Mucosa of rectum (tissue), 2 donors: ENCODE measurements around the gene KREMEN1.

ENCODE experiments used
- H3K27ac ChIP-seq, 2 donors: one replicate each; pipeline ENCODE4 v1.7.0; 2013; ENCODE audit warnings: inconsistent platforms in 2 of 2, low read depth in 2 of 2, low read length in 2 of 2
- H3K27me3 ChIP-seq, 2 donors: one replicate each; pipeline ENCODE4 v1.7.0; 2013; ENCODE audit warnings: low read length in 2 of 2; ENCODE audit not compliant: control insufficient read depth in 2 of 2, insufficient read depth in 2 of 2
- H3K36me3 ChIP-seq, 2 donors: one replicate each; pipeline ENCODE4 v1.7.0; 2013; ENCODE audit warnings: low read length in 2 of 2; ENCODE audit not compliant: control insufficient read depth in 2 of 2, insufficient read depth in 2 of 2
- H3K4me1 ChIP-seq, 2 donors: one replicate each; pipeline ENCODE4 v1.7.0; 2013; ENCODE audit warnings: low read length in 2 of 2, mild to moderate bottlenecking in 1 of 2; ENCODE audit not compliant: control insufficient read depth in 2 of 2, insufficient read depth in 2 of 2
- H3K4me3 ChIP-seq, 2 donors: one replicate each; pipeline ENCODE4 v1.7.0; 2013; ENCODE audit warnings: low read length in 2 of 2
- H3K9ac ChIP-seq, 2 donors: one replicate each; pipeline ENCODE4 v1.7.0; 2013; ENCODE audit warnings: low read length in 2 of 2, low read depth in 1 of 2, mild to moderate bottlenecking in 1 of 2
- H3K9me3 ChIP-seq, 2 donors: one replicate each; pipeline ENCODE4 v1.7.0; 2013; ENCODE audit warnings: low read length in 2 of 2; ENCODE audit not compliant: control insufficient read depth in 2 of 2
- donor health status: healthy.
- donor health status: Normal muscosa, but diverticular disease.

Gene KREMEN1

GRCh38 chr22:29163808-29164207 lies 91.0 kb downstream of the KREMEN1 start:
- Histone ChIP-seq H3K4me1 (no peaks in the 10 kb centered on the region), H3K36me3 (no peaks in the 10 kb centered on the region), H3K9ac (no peak overlapping the region), H3K27me3 (no peaks in the 10 kb centered on the region), H3K4me3 (no peak overlapping the region), H3K9me3 (no peaks in the 10 kb centered on the region), H3K27ac (no peak overlapping the region)

GRCh38 chr22:29165321-29166060 lies 92.7 kb downstream of the KREMEN1 start:
- no peak overlapping the region for H3K4me3 ChIP-seq
- no peaks in the 10 kb centered on the region for H3K27me3 ChIP-seq
- no peak overlapping the region for H3K9ac ChIP-seq
- no peak overlapping the region for H3K27ac ChIP-seq
- no peaks in the 10 kb centered on the region for H3K4me1 ChIP-seq
- H3K9me3 ChIP-seq, result no peaks in the 10 kb centered on the region
- H3K36me3 ChIP-seq, result no peaks in the 10 kb centered on the region

GRCh38 chr22:29166180-29166579 lies 93.3 kb downstream of the KREMEN1 start:
- Histone ChIP-seq H3K4me1 (no peaks in the 10 kb centered on the region), H3K27me3 (no peaks in the 10 kb centered on the region), H3K36me3 (no peaks in the 10 kb centered on the region), H3K4me3 (no peak overlapping the region), H3K9me3 (no peaks in the 10 kb centered on the region), H3K9ac (no peak overlapping the region), H3K27ac (no peak overlapping the region)

GRCh38 chr22:29167032-29167911 lies 94.4 kb downstream of the KREMEN1 start:
- no peaks in the 10 kb centered on the region for H3K9me3 ChIP-seq

GRCh38 chr22:29171721-29172120 lies 98.9 kb downstream of the KREMEN1 start:
- Histone ChIP-seq H3K27ac (no peak overlapping the region), H3K36me3 (no peaks in the 10 kb centered on the region), H3K27me3 (no peaks in the 10 kb centered on the region), H3K9me3 (peaks cover 0 to 6% of the 10 kb centered on the region in 2 donors), H3K9ac (no peak overlapping the region), H3K4me1 (no peaks in the 10 kb centered on the region), H3K4me3 (no peak overlapping the region)

More at GRCh38 chr22:29167032-29167911, 94.4 kb downstream of the KREMEN1 start:
- Histone ChIP-seq H3K9ac (no peak overlapping the region), H3K4me1 (no peaks in the 10 kb centered on the region), H3K27me3 (no peaks in the 10 kb centered on the region), H3K4me3 (no peak overlapping the region), H3K36me3 (no peaks in the 10 kb centered on the region), H3K27ac (no peak overlapping the region)

GRCh38 chr22:29172216-29172615 lies 99.4 kb downstream of the KREMEN1 start:
- no peak overlapping the region for H3K27ac ChIP-seq
- H3K4me3 ChIP-seq, result no peak overlapping the region
- peaks cover 0 to 6% of the 10 kb centered on the region in 2 donors for H3K9me3 ChIP-seq

GRCh38 chr22:29175312-29175835 lies 102.5 kb downstream of the KREMEN1 start:
- Histone ChIP-seq H3K9ac (no peak overlapping the region), H3K4me1 (no peaks in the 10 kb centered on the region), H3K27me3 (no peaks in the 10 kb centered on the region), H3K27ac (no peak overlapping the region), H3K36me3 (no peaks in the 10 kb centered on the region), H3K4me3 (no peak overlapping the region), H3K9me3 (peaks cover 0 to 6% of the 10 kb centered on the region in 2 donors)

More at GRCh38 chr22:29172216-29172615, 99.4 kb downstream of the KREMEN1 start:
- H3K36me3 ChIP-seq, result no peaks in the 10 kb centered on the region
- no peaks in the 10 kb centered on the region for H3K27me3 ChIP-seq
- no peaks in the 10 kb centered on the region for H3K4me1 ChIP-seq
- H3K9ac ChIP-seq, result no peak overlapping the region

- Histone ChIP-seq H3K9ac (no peak overlapping the region), H3K9me3 (no peaks in the 10 kb centered on the region), H3K4me3 (no peak overlapping the region), H3K4me1 (no peaks in the 10 kb centered on the region), H3K27ac (no peak overlapping the region), H3K36me3 (no peaks in the 10 kb centered on the region), H3K27me3 (no peaks in the 10 kb centered on the region)
These were observed 111.4 kb downstream of the KREMEN1 start for GRCh38 chr22:29183971-29184848.

- Histone ChIP-seq H3K36me3 (no peaks in the 10 kb centered on the region), H3K27me3 (no peaks in the 10 kb centered on the region), H3K9me3 (no peaks in the 10 kb centered on the region), H3K4me3 (no peak overlapping the region), H3K9ac (no peak overlapping the region), H3K27ac (no peak overlapping the region), H3K4me1 (no peaks in the 10 kb centered on the region)
These were observed 112.1 kb downstream of the KREMEN1 start for GRCh38 chr22:29184849-29185490.
